HG03060 (cell line): Measurements from ENCODE around the gene NUP205.
A peak's percentile ranks its signal among the peaks of the same experiment; 100 is the strongest.
"Not testable (repeated sequence)": the region's sequence is repeated elsewhere in the genome, so short reads cannot be mapped to it uniquely, and the experiment has no call there.

Experiments
- ATAC-seq: cut with Tn5 transposase; IDR thresholded peaks from one replicate; pipeline ENCODE4 v1.9.1; 2021; ENCODE audit warnings: low read depth, moderate number of reproducible peaks; ENCODE audit not compliant: unreplicated experiment

NUP205 gene

DNA sequence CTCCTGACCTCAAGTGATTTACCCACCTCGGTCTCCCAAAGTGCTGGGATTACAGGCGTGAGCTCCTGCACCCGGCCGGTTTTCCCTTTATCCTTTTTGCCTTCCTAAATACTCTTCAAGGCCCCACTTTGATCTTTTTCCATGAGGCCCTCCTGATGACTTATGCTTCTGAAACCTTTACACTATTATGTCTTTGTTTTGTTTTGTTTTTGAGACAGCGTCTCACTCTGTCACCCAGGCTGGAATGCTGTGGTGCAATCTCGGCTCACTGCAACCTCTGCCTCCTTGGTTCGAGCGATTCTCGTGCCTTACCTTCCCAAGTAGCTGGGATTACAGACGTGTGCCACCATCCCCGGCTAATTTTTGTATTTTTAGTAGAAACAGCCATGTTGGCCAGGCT lies 108.4 kb downstream of the NUP205 start:
- no peak for ATAC-seq

DNA sequence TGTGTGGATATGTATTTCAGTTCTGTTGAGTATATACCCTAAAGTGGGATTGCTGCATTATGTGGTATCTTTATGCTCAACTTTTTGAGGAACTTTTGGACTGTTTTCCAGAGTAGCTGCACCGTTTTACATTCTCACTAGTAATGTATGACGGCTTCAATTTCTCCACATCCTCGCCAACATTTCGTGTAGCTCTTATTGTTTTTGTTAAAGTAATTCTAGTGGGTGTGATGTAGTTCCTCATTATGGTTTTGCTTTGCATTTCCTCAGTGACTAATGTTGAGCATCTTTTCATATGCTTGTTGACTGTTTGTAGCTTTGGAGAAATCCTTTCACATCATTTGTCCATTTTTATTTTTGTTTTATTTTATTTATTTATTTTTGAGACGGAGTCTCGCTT lies 109.1 kb downstream of the NUP205 start:
- no peak for ATAC-seq

DNA sequence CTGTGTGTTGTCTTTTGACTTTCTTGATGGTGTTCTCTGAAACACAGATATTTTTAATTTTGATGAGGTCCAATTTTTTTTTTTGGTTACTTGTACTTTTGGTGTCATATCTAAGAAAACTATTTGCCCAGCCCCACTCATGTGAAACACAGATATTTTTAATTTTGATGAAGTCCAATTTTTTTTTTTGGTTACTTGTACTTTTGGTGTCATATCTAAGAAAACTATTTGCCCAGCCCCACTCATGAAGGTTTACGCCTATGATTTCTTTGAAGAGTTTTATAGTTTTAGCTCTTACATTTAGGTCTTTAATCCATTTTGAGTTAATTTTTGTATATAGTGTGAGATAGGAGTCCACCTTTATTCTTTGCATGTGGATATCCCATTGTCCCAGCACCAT lies 109.9 kb downstream of the NUP205 start:
- ATAC-seq: not testable (repeated sequence)

DNA sequence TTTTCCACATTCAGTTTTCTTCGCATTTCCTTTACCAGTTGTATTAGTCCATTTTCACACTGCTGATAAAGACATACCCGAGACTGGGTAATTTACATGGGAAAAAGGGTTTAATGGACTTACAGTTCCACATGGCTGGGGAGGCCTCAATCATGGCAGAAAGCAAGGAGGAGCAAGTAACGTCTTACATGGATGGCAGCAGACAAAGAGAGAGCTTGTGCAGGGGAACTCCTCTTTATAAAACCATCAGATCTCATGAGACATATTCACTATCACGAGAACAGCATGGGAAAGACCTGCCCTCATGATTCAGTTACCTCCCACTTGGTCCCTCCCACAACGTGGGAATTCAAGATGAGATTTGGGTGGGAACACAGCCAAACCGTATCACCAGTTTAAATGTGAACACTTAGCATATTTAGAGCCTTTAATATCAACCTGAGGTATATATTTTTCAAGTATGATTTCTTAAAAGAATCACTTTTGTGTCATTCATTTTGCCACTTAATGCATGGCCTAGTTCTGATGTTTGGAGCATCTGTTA lies 111.2 kb downstream of the NUP205 start:
- not testable (repeated sequence) for ATAC-seq

DNA sequence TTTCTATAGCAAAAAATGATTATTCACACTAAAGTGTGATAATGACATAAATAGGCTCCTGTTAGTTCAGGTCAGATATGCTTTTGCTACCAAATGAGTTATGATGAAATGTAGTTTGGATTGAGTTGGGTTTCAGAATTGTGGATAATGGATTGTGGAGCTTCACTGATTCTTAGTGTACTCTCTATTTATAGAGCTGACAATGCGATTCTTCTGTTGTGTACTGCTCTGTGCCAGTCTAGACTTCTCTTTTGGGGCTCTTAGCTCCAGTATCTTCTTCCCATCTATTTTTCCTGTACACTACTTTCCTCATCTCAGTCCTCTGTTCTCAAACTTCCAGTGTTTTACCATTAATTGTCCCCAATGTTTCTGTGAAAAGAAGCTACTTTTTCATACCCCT lies 112.1 kb downstream of the NUP205 start:
- no peak for ATAC-seq

DNA sequence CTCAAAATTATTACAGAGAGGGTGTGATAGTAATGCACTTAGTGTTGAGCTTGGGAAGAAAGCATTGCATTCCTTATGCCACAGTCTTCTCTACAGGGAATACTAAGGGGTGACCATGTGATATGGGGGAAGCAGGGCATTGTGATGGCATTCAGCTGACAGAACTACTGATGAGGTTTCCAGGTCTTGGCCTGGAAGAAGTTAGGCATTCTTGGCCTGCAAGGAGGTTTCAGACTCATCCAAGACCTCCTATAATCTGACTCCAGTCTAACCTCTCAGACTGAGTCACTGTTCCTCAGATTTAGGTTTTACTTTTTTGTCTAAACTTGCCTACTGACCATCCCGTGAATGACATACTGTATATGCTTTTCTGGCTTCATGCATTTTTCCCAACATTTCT lies 112.5 kb downstream of the NUP205 start:
- ATAC-seq: no peak

DNA sequence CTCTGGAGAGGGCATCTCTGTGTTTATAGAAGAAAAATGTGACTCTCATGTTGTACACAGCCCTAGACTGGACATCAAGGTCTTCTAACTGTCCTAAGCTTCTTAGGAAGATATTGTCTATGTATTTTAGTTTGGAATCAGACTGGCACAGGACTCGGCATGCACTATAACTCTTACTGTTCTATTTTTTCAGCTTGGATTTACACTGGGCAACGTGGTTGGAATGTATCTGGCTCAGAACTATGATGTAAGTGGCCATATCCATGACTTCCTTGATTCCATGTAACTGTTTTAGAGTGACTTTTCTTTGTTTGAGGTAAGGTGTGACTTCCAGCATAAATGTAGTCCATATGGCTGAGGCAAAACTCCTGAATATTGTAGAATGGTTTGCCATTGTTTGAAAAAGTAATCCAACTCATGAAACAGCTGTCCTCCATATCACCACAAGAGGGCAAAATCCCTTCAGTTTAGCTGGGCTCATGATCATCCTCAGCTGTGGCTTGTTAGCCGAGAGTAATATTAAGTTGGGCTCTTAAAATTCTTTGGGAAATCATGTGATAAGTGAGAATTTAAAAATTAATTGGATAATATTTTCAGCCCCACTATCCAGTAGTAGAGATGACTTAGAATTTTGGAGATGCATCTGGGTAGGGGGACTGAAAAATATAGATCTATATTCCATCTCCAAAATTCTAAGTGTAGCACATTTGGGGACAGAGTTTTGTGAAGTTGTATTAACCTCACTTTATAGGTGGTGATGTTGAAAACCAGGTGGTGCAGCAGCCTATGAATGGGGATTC lies 115.0 kb downstream of the NUP205 start:
- peak; percentile 68 for ATAC-seq

DNA sequence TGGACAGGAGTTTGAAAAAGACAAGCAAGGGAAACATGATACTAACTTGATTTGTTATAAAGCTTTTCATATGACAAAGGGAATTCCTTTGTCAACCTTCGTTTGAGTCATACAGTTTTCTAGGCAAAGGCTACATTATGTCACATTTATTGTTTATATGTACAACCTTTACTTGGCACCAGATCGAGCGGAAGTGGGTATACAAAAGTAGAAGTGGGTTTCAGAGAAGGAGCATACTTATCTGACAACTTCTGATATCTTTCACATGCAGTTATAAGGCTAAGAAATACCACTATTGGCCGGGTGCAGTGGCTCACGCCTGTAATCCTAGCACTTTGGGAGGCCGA lies 115.6 kb downstream of the NUP205 start:
- no peak for ATAC-seq

DNA sequence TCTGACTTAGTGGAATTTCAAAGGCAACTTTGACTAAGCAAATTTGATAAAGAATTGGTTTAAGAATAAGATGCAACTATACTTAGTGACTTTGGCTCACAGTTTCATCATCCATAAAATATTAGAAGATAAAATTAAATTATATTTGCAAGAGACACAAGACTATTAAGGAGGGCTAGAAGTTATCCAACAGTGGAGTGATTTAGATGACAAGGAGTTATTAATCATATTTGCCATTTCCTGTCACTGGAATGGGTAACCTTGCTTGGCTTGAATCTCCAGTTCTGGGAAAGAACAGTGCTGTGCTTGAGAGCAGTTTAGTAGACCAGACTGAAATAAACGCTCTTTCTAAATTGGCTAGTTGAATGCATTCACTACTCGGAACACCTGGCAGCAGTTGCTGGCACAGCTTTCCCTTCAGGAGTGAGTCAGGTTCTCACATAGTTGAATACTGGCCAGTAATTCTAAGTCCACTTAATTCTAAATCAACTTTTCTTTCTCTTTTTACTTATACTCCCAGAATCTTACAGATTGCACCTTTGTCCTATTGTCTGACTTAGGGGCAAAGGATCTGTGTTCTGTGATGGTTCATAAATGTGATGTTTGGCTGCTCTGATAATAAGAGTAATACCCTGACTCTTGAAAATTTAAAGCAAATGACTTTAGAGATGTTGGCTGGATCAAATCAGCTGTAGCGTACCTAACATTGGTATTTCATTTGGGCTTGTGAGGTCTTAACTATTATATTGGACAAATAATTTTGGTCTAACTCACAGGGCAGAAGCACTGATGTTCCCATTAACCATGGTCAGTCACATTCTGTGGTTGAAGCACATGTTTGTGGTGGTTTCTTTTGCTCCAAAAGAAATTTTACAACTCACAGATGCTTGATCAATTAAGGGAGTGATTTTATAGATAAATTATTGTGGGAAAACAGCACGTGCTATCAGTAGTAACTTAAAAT lies 121.2 kb downstream of the NUP205 start:
- no peak for ATAC-seq

DNA sequence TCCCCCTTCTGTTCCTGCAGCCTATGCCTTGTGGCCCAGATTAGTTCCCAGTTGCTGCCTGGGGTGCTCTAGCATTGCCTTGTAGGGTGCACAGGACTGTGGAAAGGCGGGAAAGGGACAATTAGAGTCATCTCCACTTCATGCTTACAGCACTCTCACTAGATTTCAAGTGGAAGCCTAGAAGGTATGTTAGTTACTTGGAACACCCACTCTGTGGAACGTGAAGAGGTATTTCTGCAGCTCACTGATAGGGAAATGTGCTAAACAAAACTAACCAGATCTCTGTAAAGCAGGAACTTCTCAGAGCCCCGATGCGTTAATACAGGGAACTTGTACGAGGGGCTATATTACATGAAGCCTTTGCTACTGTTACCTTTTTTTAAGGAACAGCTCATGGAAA lies 124.0 kb downstream of the NUP205 start:
- no peak for ATAC-seq

DNA sequence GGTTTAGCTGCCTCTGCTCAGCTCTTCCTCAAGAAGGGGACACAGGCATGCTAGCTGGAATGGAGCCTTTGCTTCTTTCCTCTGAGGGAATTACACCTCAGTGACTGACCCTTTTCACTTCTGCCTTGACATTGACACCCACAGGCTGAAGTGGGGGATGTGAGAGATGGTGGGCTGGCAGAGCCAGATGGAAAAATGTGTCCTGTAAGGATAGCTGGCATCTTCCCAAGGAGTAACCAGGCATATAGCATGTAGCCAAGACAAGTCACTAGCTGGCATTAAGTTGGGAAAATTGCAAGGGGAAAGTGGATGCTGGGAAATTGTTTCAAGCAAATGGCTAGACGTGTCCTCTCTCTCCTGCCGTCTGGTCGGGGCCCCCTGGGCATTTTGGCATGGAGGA lies 124.5 kb downstream of the NUP205 start:
- ATAC-seq: no peak

DNA sequence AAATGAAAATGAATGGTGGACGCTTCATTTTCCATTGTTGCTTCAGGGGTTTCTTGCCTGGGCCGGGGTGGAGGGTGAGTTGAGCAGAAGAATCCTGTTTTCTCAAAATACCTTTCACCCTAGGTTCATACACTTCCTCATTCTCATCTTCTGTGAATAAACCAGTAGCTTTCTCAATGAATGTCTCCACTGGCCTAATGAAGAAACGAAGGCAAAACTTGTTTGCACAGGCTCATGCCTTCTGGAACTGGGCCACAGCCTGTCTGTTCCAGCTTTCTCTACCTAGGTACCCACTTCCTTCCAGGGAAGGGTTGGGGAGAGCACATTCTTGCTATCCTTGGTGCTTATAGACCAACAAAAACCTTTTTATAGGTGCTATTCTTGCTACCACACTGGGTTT lies 125.9 kb downstream of the NUP205 start:
- ATAC-seq: no peak

DNA sequence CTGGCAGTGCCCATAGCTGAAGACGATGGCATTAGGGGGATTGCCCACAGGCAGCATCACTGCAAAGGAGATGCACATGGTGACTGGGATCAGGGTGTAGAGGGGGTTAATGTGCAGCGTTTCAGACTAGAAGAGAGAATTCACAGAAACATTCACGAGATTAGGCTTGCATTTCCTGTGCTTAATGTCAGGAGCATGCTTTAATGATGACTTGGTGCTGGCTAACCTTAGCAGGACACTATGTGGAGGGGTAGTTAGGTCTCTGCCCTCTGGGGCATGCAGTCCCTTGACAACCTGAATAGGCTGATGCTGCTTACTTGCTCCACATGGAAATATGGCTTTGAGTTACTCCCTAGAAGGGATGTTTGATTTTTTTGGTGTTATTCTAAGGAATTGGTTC lies 126.4 kb downstream of the NUP205 start:
- ATAC-seq: no peak

DNA sequence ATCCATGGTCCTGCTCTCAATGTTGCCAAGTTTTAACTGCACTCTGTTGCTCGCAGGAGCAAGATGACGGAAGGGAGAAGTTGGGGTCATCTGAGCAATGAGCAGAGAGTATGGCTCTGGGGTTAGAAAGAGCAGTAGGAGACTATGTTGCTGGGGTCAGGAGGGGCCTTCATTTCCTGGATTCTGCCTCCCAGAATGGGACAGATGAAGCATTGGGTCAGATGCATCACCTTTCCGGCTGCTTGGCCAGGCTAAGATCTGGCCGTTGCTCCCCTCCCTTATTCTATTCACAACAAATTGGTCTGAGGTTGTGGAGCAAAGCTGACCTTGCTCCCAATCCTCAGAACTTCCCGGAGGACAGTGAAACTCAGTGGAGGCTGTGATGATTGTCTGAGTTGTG lies 127.0 kb downstream of the NUP205 start:
- ATAC-seq: no peak

DNA sequence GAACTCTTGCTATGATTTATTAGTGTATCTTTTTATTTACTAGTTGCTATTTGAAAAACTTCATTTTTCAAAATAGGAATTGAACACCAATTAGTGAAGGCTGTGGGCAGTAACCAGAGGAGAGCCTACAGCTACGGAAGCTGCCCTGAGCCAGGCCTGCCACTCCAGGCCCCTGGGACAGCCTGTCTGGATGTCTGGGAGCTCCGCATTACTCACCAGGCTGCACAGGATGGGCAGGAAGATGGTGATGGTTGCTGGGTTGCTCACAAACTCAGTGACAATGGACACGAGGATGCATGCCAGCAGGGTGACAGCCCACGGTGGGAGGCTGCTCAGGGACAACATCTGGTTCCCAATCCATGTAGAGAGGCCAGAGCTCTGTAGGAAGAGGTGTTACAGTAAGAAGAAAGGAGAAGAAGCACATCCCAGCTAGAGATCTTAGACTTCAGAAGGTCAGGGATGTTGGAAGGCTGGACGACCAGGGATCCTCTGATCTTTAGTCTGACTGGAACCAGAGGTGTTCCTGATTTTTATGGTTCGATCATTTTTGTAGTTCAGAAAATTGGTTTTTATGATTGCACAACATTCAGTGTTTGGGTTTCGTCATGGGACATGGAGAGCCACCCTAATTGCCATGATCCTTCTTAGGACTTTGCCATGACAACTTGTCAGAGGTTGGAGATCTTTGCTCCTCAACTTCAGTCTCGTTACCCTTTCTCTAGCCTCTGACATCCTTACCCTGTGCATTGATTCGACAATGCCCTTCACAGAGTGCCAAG lies 127.8 kb downstream of the NUP205 start:
- ATAC-seq: no peak

DNA sequence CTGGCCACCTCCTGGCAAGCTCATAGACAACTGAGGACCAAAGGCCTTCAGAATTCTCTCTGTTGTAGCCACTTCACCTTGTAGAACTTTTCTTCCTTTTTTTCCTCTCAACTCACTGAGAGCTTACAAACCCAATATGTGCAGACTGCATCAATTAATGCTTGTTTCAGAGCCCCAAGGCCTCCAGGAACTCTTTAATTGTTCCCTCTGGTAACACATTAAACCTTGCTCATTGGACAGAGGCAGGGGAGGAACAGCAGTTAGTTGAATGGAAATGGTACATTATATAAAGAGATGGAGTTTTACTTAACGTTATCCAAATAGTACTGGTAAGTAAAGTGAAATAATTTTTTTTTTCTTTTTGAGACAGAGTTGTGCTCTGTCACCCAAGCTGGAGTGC lies 129.7 kb downstream of the NUP205 start:
- ATAC-seq: no peak

DNA sequence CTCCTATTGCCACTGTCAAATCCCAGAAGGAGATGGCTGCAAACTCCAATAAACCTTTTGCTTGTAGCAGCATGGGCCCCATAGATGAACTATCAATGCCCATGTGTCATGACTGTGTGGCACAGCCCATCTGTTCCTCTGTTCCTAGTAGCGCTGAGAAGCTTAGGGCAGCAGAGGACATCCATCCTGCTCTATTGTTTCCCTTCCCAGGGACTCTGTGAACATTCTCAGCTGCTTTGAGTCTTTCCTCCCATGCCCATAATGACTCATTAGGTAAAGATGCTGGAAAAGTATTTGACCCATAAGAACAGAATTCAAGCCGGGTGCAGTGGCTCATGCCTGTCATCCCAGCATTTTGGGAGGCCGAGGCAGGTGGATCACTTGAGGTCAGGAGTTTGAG lies 132.8 kb downstream of the NUP205 start:
- ATAC-seq: no peak

DNA sequence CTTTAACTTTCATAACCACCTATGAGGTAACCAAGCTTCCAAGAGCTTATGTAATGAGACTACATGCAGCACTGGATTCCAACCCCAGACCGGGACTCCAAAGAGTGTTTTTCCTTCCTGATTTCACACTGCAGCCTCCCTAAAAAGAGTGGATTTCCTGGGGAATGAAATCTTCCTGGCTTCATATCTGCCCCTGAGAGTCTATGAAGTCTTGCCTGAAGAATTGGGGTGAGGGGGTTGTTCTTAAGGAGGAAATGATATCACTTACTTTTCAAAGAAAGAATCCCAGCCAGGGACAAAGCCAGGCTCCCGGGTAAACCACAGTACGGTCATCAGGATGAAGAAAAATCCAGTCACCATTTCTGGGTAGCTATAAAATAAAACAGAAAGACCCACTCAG lies 134.3 kb downstream of the NUP205 start:
- ATAC-seq: no peak

DNA sequence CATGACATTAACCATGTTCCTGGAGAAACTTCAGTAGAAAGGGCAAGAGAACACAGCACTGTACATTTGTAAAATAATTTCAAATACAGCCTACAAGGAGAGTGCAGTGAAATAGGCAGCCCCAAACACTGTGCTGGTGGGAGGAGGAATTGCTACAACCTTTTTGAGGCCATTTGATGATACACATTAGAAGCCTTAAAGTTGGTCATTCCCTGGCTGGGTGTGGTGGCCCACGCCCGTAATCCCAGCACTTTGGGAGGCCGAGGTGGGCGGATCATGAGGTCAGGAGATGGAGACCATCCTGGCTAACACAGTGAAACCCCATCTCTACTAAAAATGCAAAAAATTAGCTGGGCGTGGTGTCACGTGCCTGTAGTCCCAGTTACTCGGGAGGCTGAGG lies 134.9 kb downstream of the NUP205 start:
- not testable (repeated sequence) for ATAC-seq

DNA sequence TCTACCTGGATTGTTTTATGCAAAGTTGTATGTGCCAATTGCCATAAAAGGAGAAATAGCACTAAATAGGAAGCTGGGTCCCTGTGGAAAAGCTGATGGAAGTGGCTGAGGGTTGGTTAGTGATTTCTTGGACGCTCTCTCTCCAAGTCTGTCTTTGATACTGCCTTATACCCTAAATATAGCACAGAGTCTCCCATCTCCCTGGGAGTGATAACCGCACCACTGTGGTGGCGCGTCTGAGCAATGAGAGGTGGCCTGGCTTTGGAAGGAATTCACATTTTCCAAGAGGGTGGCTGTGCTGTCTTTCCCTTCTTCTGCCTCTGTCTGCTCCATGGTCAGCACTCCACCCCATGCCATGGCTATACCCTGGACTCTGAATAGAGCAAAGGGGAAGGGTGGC lies 135.8 kb downstream of the NUP205 start:
- ATAC-seq: no peak
